Heart left ventricle (tissue), 13 donors: ENCODE data around the gene FBXO4.

Source experiments
- POLR2A ChIP-seq, 2 donors: fragments of 450-650 bp; IDR thresholded peaks; one replicate each; pipeline ENCODE4 v1.6.1; 2017; ENCODE audit warnings: antibody characterized with exemption in 2 of 2, mild to moderate bottlenecking in 2 of 2, moderate library complexity in 2 of 2
- TF ChIP-seq, protein P1 (sequence below), 12 donors: fragments of 200-600 bp; sonication (generic) in 4 of 12; IDR thresholded peaks; one replicate each; pipeline versions ENCODE4 v1.5.0 to v1.8.0; 2018 to 2022; ENCODE audit warnings: antibody characterized with exemption in 12 of 12, mild to moderate bottlenecking in 5 of 12
- donor health status: ischemic (EF 13 %, LVEDD 7.1; RV severe dilation, severe dysfunction).
- donor health status: DM: no; HTN: yes; CAD: no.
- donor health status: DM: no; HTN: no; CAD: no.
- donor health status: ischemic (EF 25% LVEDD 6.9; RV normal size, moderate dysfunction).
- donor health status: ischemic (EF 25% LVEDD 5.7; RV mildly dilated, moderate dysfunction).
- donor health status: ischemic (EF 35%, LVEDD 5.7; RV mildly dilated, moderate dysfunction).
- donor health status: nonischemic (EF 11% LVEDD 7.7; RV severe dilation, severe dysfunction).
- donor health status: DM: yes; HTN: yes; CAD: no.
- donor health status: PGD.
- donor health status: ischemic (EF 29% LVEDD 5.4; RV normal size, mild dysfunction).
- donor health status: nonischemic (EF 23%, LVEDD 6.1; RV moderate dilation, normal function).

DNA sequence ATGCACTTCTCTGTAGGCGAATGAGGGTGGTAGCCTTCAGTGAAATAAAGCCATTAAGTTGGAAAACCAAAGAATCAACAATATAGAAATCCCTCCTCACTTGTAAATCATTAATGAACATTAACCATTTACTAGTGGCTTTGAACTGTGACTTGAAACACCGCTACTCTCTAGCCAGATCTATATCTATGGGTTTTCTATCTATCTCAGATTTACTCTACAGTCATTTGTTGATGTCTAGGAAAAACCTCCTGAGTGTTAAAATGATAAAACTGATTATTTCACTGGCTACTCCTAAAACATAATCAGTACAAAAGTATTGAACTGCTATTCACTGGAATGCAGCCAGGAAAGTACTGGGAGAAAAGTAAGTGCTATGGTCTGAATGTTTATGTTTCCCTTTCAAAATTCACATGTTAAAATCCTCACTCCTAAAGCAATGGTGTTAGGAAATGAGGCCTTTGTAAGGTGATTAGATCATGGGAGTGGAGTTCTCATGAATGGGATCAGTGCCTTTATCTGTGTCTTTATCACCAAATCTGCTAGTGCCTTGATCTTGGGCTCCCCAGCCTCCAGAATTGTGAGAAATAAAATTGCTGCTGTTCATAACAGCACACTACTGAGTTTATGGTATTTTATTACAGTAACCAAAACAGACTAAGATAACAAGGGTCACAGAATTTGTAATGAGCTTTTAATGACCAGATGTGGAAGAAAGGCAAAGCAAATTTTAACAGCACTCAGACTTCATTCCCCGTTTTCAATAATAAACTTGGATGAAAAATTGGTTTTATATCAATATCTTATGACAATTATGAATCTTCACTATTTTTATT lies 46.2 kb upstream of the FBXO4 start:
- TF ChIP-seq, protein P1, sequence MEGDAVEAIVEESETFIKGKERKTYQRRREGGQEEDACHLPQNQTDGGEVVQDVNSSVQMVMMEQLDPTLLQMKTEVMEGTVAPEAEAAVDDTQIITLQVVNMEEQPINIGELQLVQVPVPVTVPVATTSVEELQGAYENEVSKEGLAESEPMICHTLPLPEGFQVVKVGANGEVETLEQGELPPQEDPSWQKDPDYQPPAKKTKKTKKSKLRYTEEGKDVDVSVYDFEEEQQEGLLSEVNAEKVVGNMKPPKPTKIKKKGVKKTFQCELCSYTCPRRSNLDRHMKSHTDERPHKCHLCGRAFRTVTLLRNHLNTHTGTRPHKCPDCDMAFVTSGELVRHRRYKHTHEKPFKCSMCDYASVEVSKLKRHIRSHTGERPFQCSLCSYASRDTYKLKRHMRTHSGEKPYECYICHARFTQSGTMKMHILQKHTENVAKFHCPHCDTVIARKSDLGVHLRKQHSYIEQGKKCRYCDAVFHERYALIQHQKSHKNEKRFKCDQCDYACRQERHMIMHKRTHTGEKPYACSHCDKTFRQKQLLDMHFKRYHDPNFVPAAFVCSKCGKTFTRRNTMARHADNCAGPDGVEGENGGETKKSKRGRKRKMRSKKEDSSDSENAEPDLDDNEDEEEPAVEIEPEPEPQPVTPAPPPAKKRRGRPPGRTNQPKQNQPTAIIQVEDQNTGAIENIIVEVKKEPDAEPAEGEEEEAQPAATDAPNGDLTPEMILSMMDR (IDR thresholded peaks at IDR 0.05) = no peak
- TF ChIP-seq POLR2A (IDR thresholded peaks at IDR 0.05) = no peak
